K562 (cell line): ENCODE measurements around the gene HDHD5. TPM values are rescaled to one million over a fixed set of nuclear protein-coding genes. Genes with fewer than 3 reads are reported as not detected.
A peak's percentile ranks its signal among the peaks of the same experiment; 100 is the strongest.

Experiments
- ATAC-seq: fragments of 200-7000 bp; cut with Tn5 transposase; 3 replicates; pipeline ENCODE4 v1.9.1; 2020; ENCODE audit warnings: moderate library complexity
- BruUV-seq: library from RNA; stranded (reverse); fragments of 400-500 nt; replicated peaks from 2 replicates; lab custom pipeline; 2021; lab: Mats Ljungman, UMichigan
- CTCF ChIA-PET: fragments of 300-600 bp; formaldehyde crosslinking; extraction: SDS; loops from one replicate; lab custom pipeline; 2021; ENCODE audit warnings: low intra/inter-chr PET ratio; lab: Yijun Ruan, JAX
- POLR2A ChIA-PET: fragments of 300-600, 350-650 bp; sonication (Branson Sonifier 250); formaldehyde crosslinking; extraction: SDS; loops from one replicate; lab custom pipeline; 2021; ENCODE audit warnings: antibody characterized with exemption, inconsistent platforms; lab: Yijun Ruan, JAX
- DNase-seq, 4 experiments: peaks; one replicate each; pipeline versions ENCODE4 v3.0.0 to v3.0.0-alpha.2; 2011 to 2018; ENCODE audit warnings: low spot score in 3 of 4, mixed read lengths in 3 of 4; ENCODE audit errors: extremely low read depth in 1 of 4
- FAIRE-seq: peaks from 2 replicates; lab custom pipeline; 2011; peaks lifted over from hg19 to GRCh38; lab: Jason Lieb, UNC
- H2AFZ ChIP-seq: 2 replicates; pipeline ENCODE4 v1.6.0; 2011; ENCODE audit warnings: low read depth, low read length, control low read depth, inconsistent platforms
- H3K27ac ChIP-seq: fragments of 200-600 bp; 3 replicates; pipeline ENCODE4 v1.8.0; 2011; ENCODE audit warnings: low read depth, mild to moderate bottlenecking, control low read depth, inconsistent platforms, low read length, moderate library complexity, mixed read lengths; ENCODE audit errors: extremely low read depth
- H3K27me3 ChIP-seq, 2 experiments: fragments of 300-600 bp in 1 of 2; 2 replicates in 1 of 2; 3 replicates in 1 of 2; pipeline versions ENCODE4 v1.6.0 to v1.8.0; 2011; ENCODE audit warnings: inconsistent platforms in 2 of 2, low read length in 2 of 2, mild to moderate bottlenecking in 1 of 2, mixed read lengths in 1 of 2, moderate library complexity in 1 of 2; ENCODE audit not compliant: control insufficient read depth in 2 of 2, insufficient read depth in 2 of 2
- H3K36me3 ChIP-seq: fragments of 300-600 bp; 3 replicates; pipeline ENCODE4 v1.8.0; 2011; ENCODE audit warnings: mild to moderate bottlenecking, low read length, inconsistent platforms; ENCODE audit not compliant: control insufficient read depth, insufficient read depth
- H3K4me1 ChIP-seq, 2 experiments: fragments of 200-600 bp in 1 of 2; replicated peaks in 1 of 2; 2 replicates in 1 of 2; 3 replicates in 1 of 2; pipeline versions ENCODE4 v1.5.1 to v1.8.0; 2011; ENCODE audit warnings: inconsistent platforms in 2 of 2, low read length in 2 of 2, mild to moderate bottlenecking in 1 of 2, mixed read lengths in 1 of 2, moderate library complexity in 1 of 2; ENCODE audit not compliant: control insufficient read depth in 2 of 2, insufficient read depth in 2 of 2
- H3K4me2 ChIP-seq: 2 replicates; pipeline ENCODE4 v1.6.1; 2011; ENCODE audit warnings: low read length, control low read depth, inconsistent platforms, mixed read lengths; ENCODE audit not compliant: insufficient read depth
- H3K4me3 ChIP-seq: fragments of 200-600 bp; sonication (generic), shearing (Covaris generic); 2 replicates; pipeline ENCODE4 v1.5.1; 2016; ENCODE audit warnings: control low read depth, inconsistent platforms
- H3K79me2 ChIP-seq: fragments of 200-600 bp; 3 replicates; pipeline ENCODE4 v1.8.0; 2011; ENCODE audit warnings: low read length, inconsistent platforms; ENCODE audit not compliant: control insufficient read depth, insufficient read depth
- H3K9ac ChIP-seq, 2 experiments: 2 replicates each; pipeline versions ENCODE4 v1.6.0 to v1.6.1; 2011; ENCODE audit warnings: low read depth in 2 of 2, low read length in 2 of 2, control low read depth in 1 of 2, inconsistent platforms in 1 of 2, mild to moderate bottlenecking in 1 of 2, mixed read lengths in 1 of 2; ENCODE audit not compliant: insufficient read depth in 1 of 2
- H3K9me1 ChIP-seq: one replicate; pipeline ENCODE4 v1.6.0; 2011; ENCODE audit warnings: inconsistent platforms, mild to moderate bottlenecking, low read length, moderate library complexity; ENCODE audit not compliant: control insufficient read depth, insufficient read depth
- H3K9me3 ChIP-seq: replicated peaks from 2 replicates; pipeline ENCODE4 v1.5.1; 2011; ENCODE audit warnings: low read depth, low read length, inconsistent platforms; ENCODE audit not compliant: control insufficient read depth, insufficient read depth
- H4K20me1 ChIP-seq: replicated peaks from 2 replicates; pipeline ENCODE4 v1.6.1; 2011; ENCODE audit warnings: low read length, inconsistent platforms, mixed read lengths; ENCODE audit not compliant: control insufficient read depth, insufficient read depth
- ADNP ChIP-seq: fragments of 200-800 bp; sonication (Bioruptor generic); IDR thresholded peaks from 2 replicates; pipeline ENCODE4 v1.6.1; 2016; ENCODE audit warnings: missing genetic modification characterization, missing compliant biosample characterization
- ATF4 ChIP-seq: fragments of 450-650 bp; formaldehyde crosslinking; IDR thresholded peaks from 2 replicates; pipeline ENCODE4 v1.4.0; 2022; ENCODE audit warnings: mild to moderate bottlenecking, moderate library complexity
- ATF7 ChIP-seq: fragments of 450-650 bp; IDR thresholded peaks from 2 replicates; pipeline ENCODE4 v1.7.1; 2014; ENCODE audit warnings: mild to moderate bottlenecking, moderate library complexity
- BCOR ChIP-seq: fragments of 450-650 bp; IDR thresholded peaks from 2 replicates; pipeline ENCODE4 v1.6.1; 2016
- ELF1 ChIP-seq: fragments of 200-800 bp; sonication (Bioruptor generic); IDR thresholded peaks from 2 replicates; pipeline ENCODE4 v1.6.1; 2016; ENCODE audit warnings: missing genetic modification characterization, missing compliant biosample characterization
- HIVEP1 ChIP-seq: fragments of 250-450 bp; sonication (Bioruptor Pico); IDR thresholded peaks from 2 replicates; pipeline ENCODE4 v1.4.0; 2020; ENCODE audit warnings: mild to moderate bottlenecking
- KAT8 ChIP-seq: fragments of 450-650 bp; IDR thresholded peaks from 2 replicates; pipeline ENCODE4 v1.6.1; 2016; ENCODE audit warnings: low read depth, mild to moderate bottlenecking
- KDM1A ChIP-seq, 2 experiments: fragments of 450-650 bp; IDR thresholded peaks; 2 replicates each; pipeline ENCODE4 v1.6.1; 2016; ENCODE audit warnings: mild to moderate bottlenecking in 2 of 2
- MLX ChIP-seq, 2 experiments: fragments of 450-650 bp in 1 of 2; sonication (generic) in 1 of 2; formaldehyde crosslinking; conservative IDR thresholded peaks; 2 replicates each; pipeline versions ENCODE4 v1.4.0 to v1.8.1; 2020 to 2022; ENCODE audit warnings: mild to moderate bottlenecking in 1 of 2, missing genetic modification reagents in 1 of 2
- MTA2 ChIP-seq: fragments of 450-650 bp; IDR thresholded peaks from 2 replicates; pipeline ENCODE4 v1.6.1; 2016; ENCODE audit warnings: low read depth
- POLR2AphosphoS2 ChIP-seq: IDR thresholded peaks from 2 replicates; pipeline ENCODE4 v1.6.1; 2012; ENCODE audit warnings: low read length, improper control_type of control experiment
- PREB ChIP-seq: sonication (generic); formaldehyde crosslinking; IDR thresholded peaks from 2 replicates; pipeline ENCODE4 v1.8.1; 2023; ENCODE audit warnings: mild to moderate bottlenecking, missing genetic modification reagents
- PURB ChIP-seq: sonication (generic); formaldehyde crosslinking; IDR thresholded peaks from 2 replicates; pipeline ENCODE4 v1.9.0; 2021; ENCODE audit warnings: low read depth, mild to moderate bottlenecking, missing genetic modification reagents
- RBBP5 ChIP-seq: fragments of 200-600 bp; sonication (generic); IDR thresholded peaks from 2 replicates; pipeline ENCODE4 v1.6.1; 2012; ENCODE audit warnings: borderline replicate concordance, mild to moderate bottlenecking, low read length, control low read depth, inconsistent platforms; ENCODE audit not compliant: insufficient read depth, poor library complexity, severe bottlenecking
- RBM25 ChIP-seq: fragments of 200-400 bp; formaldehyde crosslinking; IDR thresholded peaks from 2 replicates; pipeline ENCODE4 v1.6.1; 2018; ENCODE audit warnings: low read length, low read depth, moderate library complexity; ENCODE audit not compliant: severe bottlenecking
- RCOR1 ChIP-seq, 2 experiments: IDR thresholded peaks; 2 replicates each; pipeline ENCODE4 v1.6.1; 2012; ENCODE audit warnings: low read depth in 2 of 2, low read length in 2 of 2, borderline replicate concordance in 1 of 2, improper control_type of control experiment in 1 of 2
- SMARCA5 ChIP-seq: fragments of 450-650 bp; IDR thresholded peaks from 2 replicates; pipeline ENCODE4 v1.6.1; 2016
- TSC22D4 ChIP-seq: fragments of 450-650 bp; IDR thresholded peaks from 2 replicates; pipeline ENCODE4 v1.6.1; 2016; ENCODE audit warnings: missing genetic modification characterization, missing biosample characterization, control low read depth
- XRCC5 ChIP-seq: fragments of 200-400 bp; formaldehyde crosslinking; IDR thresholded peaks from 2 replicates; pipeline ENCODE4 v1.6.1; 2017; ENCODE audit warnings: low read depth, mild to moderate bottlenecking, low read length
- ZFP36 ChIP-seq: fragments of 150-350 bp; IDR thresholded peaks from 2 replicates; pipeline ENCODE4 v1.6.1; 2018; ENCODE audit warnings: low read length, low read depth; ENCODE audit not compliant: partially characterized antibody
- ZKSCAN8 ChIP-seq: fragments of 200-800 bp; sonication (Bioruptor generic); IDR thresholded peaks from 2 replicates; pipeline ENCODE4 v1.6.1; 2016; ENCODE audit warnings: missing genetic modification characterization, missing compliant biosample characterization
- ZNF354B ChIP-seq: fragments of 250-450 bp; sonication (Bioruptor Pico); IDR thresholded peaks from 2 replicates; pipeline ENCODE4 v1.4.0; 2020
- WGBS: fragments of 100-300 bp; shearing (Covaris generic); methylation state at CpG from one replicate; pipeline ENCODE4 v1.1.6; 2016; ENCODE audit warnings: low coverage, mixed read lengths; ENCODE audit not compliant: insufficient coverage; ENCODE audit errors: missing lambda C conversion rate; 5-methylcytosine and 5-hydroxymethylcytosine counted together
- in situ Hi-C: fragments of 300-500 bp; cut with MboI; formaldehyde crosslinking; loops from 4 replicates; pipeline ENCODE4 v1.15.0; 2018; ENCODE audit warnings: inconsistent platforms, mixed read lengths
- intact Hi-C: fragments of 100-400 bp; cut with micrococcal nuclease; formaldehyde crosslinking; loops from 2 replicates; pipeline ENCODE4 v1.14.2; 2022
- polyA plus RNA-seq, 8 experiments: library from polyadenylated mRNA; depleted of rRNA in 4 of 8; stranded (reverse) in 5 of 8; unstranded in 3 of 8; fragments of >200 nt; fragmentation: Nextera tagmentation in 2 of 8; fragmentation: Illumina TruSeq in 1 of 8; extraction: Ambion mirVana in 2 of 8; extraction: Trizol in 1 of 8; gene quantifications; 2 replicates each; pipeline versions ENCODE4 v1.2.1 to v1.2.3, GENCODE V29; 2011 to 2014; ENCODE audit warnings: inconsistent platforms in 1 of 8, missing spikeins in 1 of 8
- total RNA-seq, 7 experiments: library from RNA; depleted of rRNA in 6 of 7; stranded (reverse); fragments of >200 nt in 6 of 7; fragmentation: Illumina TruSeq in 2 of 7; extraction: Trizol in 2 of 7; gene quantifications; 2 replicates each; pipeline versions ENCODE4 v1.2.1 to v1.2.3, GENCODE V29; 2011 to 2021; ENCODE audit warnings: low replicate concordance in 1 of 7

HDHD5 gene
- total and polyA plus RNA-seq, 9 of the 15 experiments (the other 6 are each of a cell fraction or from before 2014, with no cell fraction given): 1.6 to 36.6 (median 24.2) TPM

- Histone ChIP-seq H2AFZ (no peak overlapping the region), H4K20me1 (peaks cover 4% of the 10 kb centered on the region), H3K79me2 (peaks cover 17% of the 10 kb centered on the region), H3K4me2 (no peak overlapping the region), H3K27me3 (0 out of 5 replicates have a peak, but pooled peaks cover 0 to 6% of the 10 kb centered on the region in 2 experiments), H3K4me3 (no peak overlapping the region), H3K4me1 (peaks cover 12 to 23% of the 10 kb centered on the region in 2 experiments; a peak in 4 of 5 replicates), H3K36me3 (peaks cover 7% of the 10 kb centered on the region; the same call in 2 of the 3 replicates), H3K27ac (no peak overlapping the region), H3K9me1 (no peaks in the 10 kb centered on the region), H3K9ac (no peak overlapping the region), H3K9me3 (no peaks in the 10 kb centered on the region)
- BruUV-seq: TSS peak; percentile 59
- in situ Hi-C loops (no loop called here), intact Hi-C loops (no loop called here)
- CTCF ChIA-PET: no interaction called here
- DNase-seq (no peak), FAIRE-seq (no peak), ATAC-seq (no peak)
- POLR2A ChIA-PET: interaction anchor here (0.8 to 0.9 kb wide), 3 partner anchors 8 to 309 kb away, joined by 3 read pairs; no protein-coding TSS in a partner anchor
- WGBS: 78% methylated on average over 3 of the region's 3 CpGs
- peak; percentile 69 for TF ChIP-seq BCOR
- TF ChIP-seq ZKSCAN8 (CRISPR knock-in tag): no peak
- no peak for TF ChIP-seq ATF4 (CRISPR knock-in tag)
- TF ChIP-seq TSC22D4 (tag): no peak
- TF ChIP-seq PREB (CRISPR knock-in tag): no peak
- no peak for TF ChIP-seq ZNF354B
- TF ChIP-seq SMARCA5: 0 out of 2 replicates have a peak, but pooled peaks have one; percentile 25
- no peak for TF ChIP-seq KAT8
- TF ChIP-seq ATF7: no peak
- no peak for TF ChIP-seq MLX (CRISPR knock-in tag; conservative IDR thresholded peaks at IDR 0.05)
- no peak for TF ChIP-seq PURB (CRISPR knock-in tag)
- peak; percentile 28 to 52; a peak in 2 of 4 replicates for TF ChIP-seq KDM1A (IDR thresholded peaks at IDR 0.05)
- no peak for TF ChIP-seq MTA2
- 0 out of 2 replicates have a peak, but pooled peaks have one; percentile 16 for TF ChIP-seq ADNP (tag)
- TF ChIP-seq POLR2AphosphoS2: no peak
- no peak for TF ChIP-seq RBBP5
- no peak for TF ChIP-seq ELF1 (tag)
- TF ChIP-seq XRCC5: no peak
- peak; percentile 80 for TF ChIP-seq ZFP36
- TF ChIP-seq HIVEP1 (CRISPR knock-in tag): no peak
- peak in 1 of 2 experiments; percentile 49; a peak in 1 of 4 replicates for TF ChIP-seq RCOR1 (IDR thresholded peaks at IDR 0.05; ENCODE audit: borderline replicate concordance in 1 of 2, low read depth in 2 of 2, low read length in 2 of 2)
- peak; percentile 92 for TF ChIP-seq RBM25
Measured at GRCh38 chr22:17157714-17158113, 1.4 kb downstream of the HDHD5 start.
